Measurements from ENCODE around the gene OR6C75.
"Not testable (repeated sequence)": the region's sequence is repeated elsewhere in the genome, so short reads cannot be mapped to it uniquely, and the experiment has no call there.

The OR6C75 gene

DNA sequence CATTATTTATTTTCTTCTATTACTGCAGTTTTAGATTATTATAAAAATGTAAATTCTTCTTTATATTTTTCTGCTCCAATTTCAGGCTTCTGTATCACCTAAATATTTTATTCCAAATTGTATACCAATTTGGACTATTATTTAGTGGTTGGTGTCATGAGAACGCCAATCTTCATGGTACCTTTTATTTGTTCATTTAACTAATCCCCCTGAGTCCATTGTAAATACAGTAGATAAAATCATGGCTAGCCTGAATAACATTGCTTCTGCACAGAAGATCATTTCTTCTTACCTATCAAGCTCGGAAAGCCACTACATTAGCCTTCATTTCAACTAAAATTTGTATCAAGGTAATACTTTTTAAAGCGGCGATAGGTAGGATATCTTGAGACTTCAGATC is at the start of gene OR6C75:
Gene OR6C75, plus strand, starts transcription at position 301 of the 400 bp plus-strand sequence. CDS start 2,136 bp downstream, outside the sequence.
- no peak for TF ChIP-seq JUND (IDR thresholded peaks at IDR 0.05; ENCODE audit: low read depth)
- no peak for DNase-seq (ENCODE audit: low read depth in 1 of 2, low spot score in 1 of 2)
- in situ Hi-C loops (cut with HindIII; ENCODE audit: low pct_unique_long_range_greater_than_20kb, low sequenced_read_pairs) = no loop called here

DNA sequence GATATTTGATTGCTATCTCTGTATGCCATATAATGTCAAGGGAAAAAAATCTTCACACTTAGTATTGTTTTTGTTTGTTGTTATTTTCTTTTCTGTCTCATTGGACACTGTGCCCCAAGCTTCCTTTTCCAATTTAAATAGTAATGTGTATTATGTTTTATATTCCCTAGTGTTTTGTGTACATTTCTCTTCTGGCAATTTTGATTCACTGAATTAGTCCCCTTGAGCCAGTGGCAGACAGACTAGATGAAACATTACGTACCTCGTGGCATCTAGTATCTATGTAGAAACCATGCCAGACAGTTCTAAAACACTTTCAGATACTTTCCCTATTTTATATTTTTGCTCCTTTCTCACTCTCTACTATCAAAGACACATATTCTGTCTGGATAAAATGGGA is 48.7 kb upstream of the OR6C75 start, which contains the start of gene OR6C1:
Gene OR6C1, plus strand, starts transcription at position 301 of the 400 bp plus-strand sequence. CDS start 6,257 bp downstream, outside the sequence.
- DNase-seq (ENCODE audit: low read depth in 1 of 2, low spot score in 1 of 2) = no peak
- in situ Hi-C loops (cut with HindIII; ENCODE audit: low pct_unique_long_range_greater_than_20kb, low sequenced_read_pairs) = no loop called here
- TF ChIP-seq JUND (IDR thresholded peaks at IDR 0.05; ENCODE audit: low read depth) = no peak

DNA sequence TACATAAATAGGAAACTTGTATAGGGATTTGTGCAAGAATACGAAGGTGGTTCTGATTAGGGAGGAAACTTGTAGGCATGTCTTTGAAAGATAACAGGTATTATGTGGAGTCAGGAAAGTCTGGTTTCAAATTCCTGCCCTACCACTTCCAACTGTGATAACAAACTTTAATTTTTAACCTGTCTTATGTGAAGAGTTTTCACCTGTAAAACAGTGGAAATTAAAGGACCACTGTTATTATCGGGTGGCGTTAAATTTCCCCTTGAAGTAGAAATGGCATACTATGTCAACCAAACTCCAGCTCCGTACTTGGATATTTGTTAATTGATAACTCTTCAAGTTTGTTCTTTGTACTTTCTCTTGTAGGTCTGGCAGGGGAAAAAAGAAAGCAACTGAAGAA is 42.6 kb upstream of the OR6C75 start:
- no peak for TF ChIP-seq JUND (IDR thresholded peaks at IDR 0.05; ENCODE audit: low read depth)
- DNase-seq (ENCODE audit: low read depth in 1 of 2, low spot score in 1 of 2) = no peak
- in situ Hi-C loops (cut with HindIII; ENCODE audit: low pct_unique_long_range_greater_than_20kb, low sequenced_read_pairs) = no loop called here

DNA sequence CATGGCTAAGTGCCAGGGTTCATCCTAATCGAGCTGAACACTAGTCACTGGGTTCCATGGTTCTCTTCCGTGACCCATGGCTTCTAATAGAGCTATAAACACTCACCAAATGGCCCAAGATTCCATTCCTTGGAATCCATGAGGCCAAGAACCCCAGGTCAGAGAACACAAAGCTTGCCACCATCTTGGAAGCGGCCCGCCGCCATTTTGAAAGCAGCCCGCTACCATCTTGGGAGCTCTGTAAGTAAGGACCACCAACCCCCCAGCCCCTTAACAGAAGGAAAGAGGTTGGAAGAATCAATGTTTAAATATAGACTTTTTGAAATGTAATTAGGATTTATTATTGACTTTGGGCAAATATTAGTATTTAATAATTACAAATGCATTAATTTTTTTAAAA is 37.0 kb upstream of the OR6C75 start:
- in situ Hi-C loops (cut with HindIII; ENCODE audit: low pct_unique_long_range_greater_than_20kb, low sequenced_read_pairs); DNase-seq (ENCODE audit: low read depth in 1 of 2, low spot score in 1 of 2): not testable (repeated sequence)

DNA sequence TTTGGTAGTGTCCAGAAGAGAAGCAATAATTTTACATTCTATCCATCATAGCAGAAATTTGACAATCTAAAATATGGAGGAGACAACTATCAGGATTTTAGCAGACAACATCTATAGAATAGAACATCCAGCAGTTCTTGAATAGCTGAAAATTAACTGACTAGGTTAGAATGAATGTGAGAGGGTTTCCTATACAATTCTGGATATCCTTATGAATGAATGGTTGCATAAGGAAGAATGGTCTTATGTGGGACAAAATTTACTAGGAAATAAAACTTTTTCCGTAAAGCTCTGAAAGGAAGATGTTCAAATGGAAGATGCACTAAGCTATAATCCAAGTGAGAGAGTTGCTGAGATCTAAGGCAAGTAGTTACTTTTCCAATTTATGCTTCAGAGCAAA is 32.3 kb upstream of the OR6C75 start, which contains the start of gene OR6C3:
Gene OR6C3, plus strand, starts transcription at position 301 of the 400 bp plus-strand sequence. CDS start 955 bp downstream, outside the sequence.
- no peak for DNase-seq (ENCODE audit: low read depth in 1 of 2, low spot score in 1 of 2)
- in situ Hi-C loops (cut with HindIII; ENCODE audit: low pct_unique_long_range_greater_than_20kb, low sequenced_read_pairs) = no loop called here

DNA sequence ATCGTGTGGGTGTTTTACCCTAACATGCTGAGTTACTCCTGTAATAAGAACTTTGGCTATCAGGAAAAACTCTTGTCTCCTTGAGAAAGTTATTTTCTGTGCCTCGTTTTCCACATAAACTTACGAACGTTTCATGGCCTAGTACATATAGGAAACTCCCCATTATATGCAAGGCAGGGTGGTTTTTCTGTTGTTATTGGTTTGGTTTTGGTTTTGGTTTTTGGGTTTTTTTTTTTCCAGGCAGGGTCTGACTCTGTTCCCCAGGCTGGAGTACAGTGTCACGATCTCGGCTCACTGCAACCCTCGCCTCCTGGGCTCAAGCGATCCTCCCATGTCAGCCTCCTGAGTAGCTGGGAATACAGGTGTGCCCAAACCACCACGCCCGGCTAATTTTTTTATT is 26.8 kb upstream of the OR6C75 start:
- in situ Hi-C loops (cut with HindIII; ENCODE audit: low pct_unique_long_range_greater_than_20kb, low sequenced_read_pairs) = no loop called here
- DNase-seq (ENCODE audit: low read depth in 1 of 2, low spot score in 1 of 2) = no peak
- no peak for TF ChIP-seq JUND (IDR thresholded peaks at IDR 0.05; ENCODE audit: low read depth)

More for the DNA sequence above, 32.3 kb upstream of the OR6C75 start, which contains the start of gene OR6C3:
- no peak for TF ChIP-seq JUND (IDR thresholded peaks at IDR 0.05; ENCODE audit: low read depth)

DNA sequence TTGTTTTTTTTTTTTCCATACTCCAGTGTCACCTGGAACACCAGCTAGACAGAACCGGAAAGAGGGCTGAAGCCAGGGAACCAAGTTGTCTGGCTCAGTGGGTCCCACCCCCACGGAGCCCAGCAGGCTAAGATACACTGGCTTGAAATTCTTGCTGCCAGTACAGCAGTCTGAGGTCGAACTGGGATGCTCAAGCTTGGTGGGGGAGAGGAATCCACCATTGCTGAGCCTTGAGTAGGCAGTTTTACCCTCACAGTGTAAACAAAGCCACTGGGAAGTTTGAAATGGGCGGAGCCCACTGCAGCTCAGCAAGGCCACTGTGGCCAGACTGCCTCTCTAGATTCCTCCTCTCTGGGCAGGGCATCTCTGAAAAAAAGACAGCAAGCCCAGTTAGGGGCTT is 7.4 kb upstream of the OR6C75 start:
- in situ Hi-C loops (cut with HindIII; ENCODE audit: low pct_unique_long_range_greater_than_20kb, low sequenced_read_pairs) = not testable (repeated sequence)
- DNase-seq (ENCODE audit: low read depth in 1 of 2, low spot score in 1 of 2) = peak in 1 of 2 experiments; percentile 20

DNA sequence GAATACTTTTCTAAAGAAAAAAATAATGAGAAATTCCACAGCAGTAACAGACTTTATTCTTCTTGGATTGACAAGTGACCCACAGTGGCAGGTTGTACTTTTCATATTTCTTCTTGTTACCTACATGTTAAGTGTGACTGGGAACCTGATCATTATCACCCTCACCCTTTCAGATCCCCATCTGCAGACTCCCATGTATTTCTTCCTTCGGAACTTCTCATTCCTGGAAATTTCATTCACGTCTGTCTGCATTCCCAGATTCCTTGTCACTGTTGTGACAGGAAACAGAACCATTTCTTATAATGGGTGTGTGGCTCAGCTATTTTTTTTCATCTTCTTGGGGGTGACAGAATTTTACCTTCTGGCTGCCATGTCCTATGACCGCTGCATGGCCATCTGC is 2.3 kb downstream of the OR6C75 start:
- no peak for DNase-seq (ENCODE audit: low read depth in 1 of 2, low spot score in 1 of 2)
- in situ Hi-C loops (cut with HindIII; ENCODE audit: low pct_unique_long_range_greater_than_20kb, low sequenced_read_pairs) = no loop called here

DNA sequence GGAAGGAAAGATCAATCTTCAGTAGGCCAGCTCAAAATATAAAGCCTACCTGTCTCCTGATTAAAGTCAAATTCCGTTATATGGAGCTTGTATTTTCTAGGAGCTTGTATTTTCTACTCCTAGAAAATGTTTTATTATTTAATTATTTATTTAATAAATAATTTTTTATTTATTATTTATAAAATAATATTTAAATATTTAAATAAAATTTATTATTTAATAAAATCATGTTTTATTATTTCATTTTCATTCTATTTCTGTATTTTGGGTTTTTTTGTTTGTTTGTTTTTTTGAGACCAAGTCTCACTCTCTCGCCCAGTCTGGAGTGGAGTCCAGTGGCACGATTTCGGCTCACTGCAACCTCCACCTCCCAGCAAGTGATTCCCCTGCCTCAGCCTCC is 9.7 kb downstream of the OR6C75 start:
- no peak for DNase-seq (ENCODE audit: low read depth in 1 of 2, low spot score in 1 of 2)
- in situ Hi-C loops (cut with HindIII; ENCODE audit: low pct_unique_long_range_greater_than_20kb, low sequenced_read_pairs) = no loop called here
- TF ChIP-seq JUND (IDR thresholded peaks at IDR 0.05; ENCODE audit: low read depth) = no peak

More for the DNA sequence above, 2.3 kb downstream of the OR6C75 start:
- no peak for TF ChIP-seq JUND (IDR thresholded peaks at IDR 0.05; ENCODE audit: low read depth)

DNA sequence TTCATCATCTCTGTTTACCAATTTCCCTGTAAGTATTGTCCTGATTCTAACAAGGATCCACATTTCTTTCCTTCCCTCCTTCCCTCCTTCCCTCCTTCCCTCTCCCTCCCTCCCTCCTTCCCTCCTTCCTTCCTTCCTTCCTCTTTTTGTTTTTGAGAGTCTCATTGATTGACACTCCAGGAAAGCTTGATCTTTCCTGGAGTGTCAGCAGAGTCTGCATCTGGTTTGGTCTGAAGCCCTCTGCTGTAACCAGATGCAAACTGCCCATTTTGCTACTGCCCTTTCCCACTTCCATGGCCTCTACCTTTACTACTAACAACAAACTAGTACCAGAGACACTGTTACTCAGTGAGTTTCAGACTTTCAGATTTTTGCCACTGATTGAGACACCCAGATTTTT is 23.1 kb downstream of the OR6C75 start:
- DNase-seq (ENCODE audit: low read depth in 1 of 2, low spot score in 1 of 2) = no peak
- in situ Hi-C loops (cut with HindIII; ENCODE audit: low pct_unique_long_range_greater_than_20kb, low sequenced_read_pairs) = no loop called here
- TF ChIP-seq JUND (IDR thresholded peaks at IDR 0.05; ENCODE audit: low read depth) = no peak

DNA sequence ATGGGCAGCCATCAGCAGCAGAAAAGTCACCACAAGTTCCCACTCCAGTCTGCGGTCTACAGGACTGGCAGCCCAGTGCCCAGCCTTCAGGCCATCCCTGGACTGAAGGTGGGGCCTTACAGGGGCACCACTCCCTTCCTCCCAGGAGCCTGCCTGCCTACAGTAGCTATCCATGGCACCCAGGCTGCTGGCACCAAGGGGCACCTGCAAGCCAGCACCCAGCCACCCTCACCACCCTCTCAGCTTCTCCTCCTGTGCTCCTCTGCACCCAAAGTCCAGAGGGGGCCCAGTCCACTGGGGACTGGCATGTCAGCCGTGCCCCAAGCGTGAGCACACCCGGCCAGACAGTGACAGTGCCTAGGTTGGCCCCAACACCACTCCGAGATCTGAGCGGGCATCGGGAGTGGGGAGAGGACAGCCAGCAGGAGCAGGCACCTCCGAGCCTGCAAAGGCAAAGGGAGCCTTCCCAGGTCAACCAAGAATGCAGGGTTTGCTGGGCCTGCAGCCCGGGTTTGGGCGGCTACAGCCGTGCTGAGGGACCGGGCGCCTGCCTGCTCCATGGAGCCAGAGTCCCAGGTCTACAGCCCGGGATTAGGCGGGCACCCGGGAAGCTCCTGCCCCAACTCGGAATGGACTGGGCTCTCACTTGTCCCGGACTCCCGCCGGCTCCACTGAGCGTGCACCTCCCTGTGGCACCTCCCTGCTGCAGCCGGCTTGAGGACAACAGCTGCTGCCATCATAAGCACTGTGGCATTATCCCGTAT is 29.4 kb downstream of the OR6C75 start:
- DNase-seq (ENCODE audit: low read depth in 1 of 2, low spot score in 1 of 2) = peak in 1 of 2 experiments; percentile 7
- in situ Hi-C loops (cut with HindIII; ENCODE audit: low pct_unique_long_range_greater_than_20kb, low sequenced_read_pairs) = no loop called here
- TF ChIP-seq JUND (IDR thresholded peaks at IDR 0.05; ENCODE audit: low read depth) = no peak

DNA sequence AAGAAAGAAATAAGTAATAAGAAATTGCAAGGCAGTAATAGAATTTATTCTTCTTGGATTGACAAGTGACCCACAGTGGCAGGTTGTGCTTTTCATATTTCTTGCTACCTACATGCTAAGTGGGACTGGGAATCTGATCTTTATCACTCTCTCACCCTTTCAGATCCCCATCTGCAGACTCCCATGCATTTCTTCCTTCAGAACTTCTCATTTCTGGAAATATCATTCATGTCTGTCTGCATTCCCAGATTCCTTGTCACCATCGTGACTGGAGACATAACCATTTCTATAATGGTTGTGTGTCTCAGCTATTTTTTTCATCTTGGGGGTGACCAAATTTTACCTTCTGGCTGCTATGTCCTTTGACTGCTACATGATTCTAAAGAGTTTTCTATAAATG is 33.6 kb downstream of the OR6C75 start:
- no peak for TF ChIP-seq JUND (IDR thresholded peaks at IDR 0.05; ENCODE audit: low read depth)
- no peak for DNase-seq (ENCODE audit: low read depth in 1 of 2, low spot score in 1 of 2)
- in situ Hi-C loops (cut with HindIII; ENCODE audit: low pct_unique_long_range_greater_than_20kb, low sequenced_read_pairs) = no loop called here

DNA sequence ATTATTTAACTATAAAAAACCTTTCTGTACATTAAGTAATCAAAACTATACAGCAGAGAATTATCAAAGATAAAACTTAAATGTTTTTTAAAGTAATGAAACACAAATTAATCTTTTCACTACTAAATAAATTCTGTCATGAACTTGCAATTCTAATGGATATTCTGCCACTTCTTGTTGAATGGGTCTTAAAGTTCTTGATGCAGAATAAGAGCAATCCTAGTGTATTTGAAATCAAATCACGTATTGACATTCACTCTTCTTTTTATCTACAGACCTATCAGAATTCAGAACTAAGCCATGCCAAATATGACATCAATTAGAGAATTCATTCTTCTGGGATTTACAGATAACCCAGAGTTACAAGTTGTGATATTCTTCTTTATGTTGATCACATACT is 37.5 kb downstream of the OR6C75 start, which contains the start of gene OR6C65:
Gene OR6C65, plus strand, starts transcription at position 301 of the 400 bp plus-strand sequence. Its CDS starts 0 bp downstream, at position 301.
- no peak for DNase-seq (ENCODE audit: low read depth in 1 of 2, low spot score in 1 of 2)
- TF ChIP-seq JUND (IDR thresholded peaks at IDR 0.05; ENCODE audit: low read depth) = no peak
- in situ Hi-C loops (cut with HindIII; ENCODE audit: low pct_unique_long_range_greater_than_20kb, low sequenced_read_pairs) = no loop called here
